Astrocyte of the spinal cord (primary cell): ENCODE data around the gene COA8.

Source experiments
- DNase-seq: peaks from one replicate; pipeline ENCODE4 v3.0.0; 2011; ENCODE audit warnings: low read depth, low spot score
- H3K4me3 ChIP-seq: 2 replicates; pipeline ENCODE4 v1.5.1; 2011; ENCODE audit warnings: low read depth, mild to moderate bottlenecking, low read length, moderate library complexity
- in situ Hi-C: cut with HindIII; loops from 2 replicates; pipeline ENCODE4 v1.10.0; 2017; ENCODE audit warnings: low sequenced_read_pairs
- TF ChIP-seq, protein P1 (sequence below): IDR thresholded peaks from 2 replicates; pipeline ENCODE4 v1.5.1; 2012; ENCODE audit warnings: low read depth, mild to moderate bottlenecking, low read length, inconsistent platforms

Gene COA8

GRCh38 chr14:103558071-103558882 is 4.5 kb upstream of the COA8 start:
- TF ChIP-seq, protein P1, sequence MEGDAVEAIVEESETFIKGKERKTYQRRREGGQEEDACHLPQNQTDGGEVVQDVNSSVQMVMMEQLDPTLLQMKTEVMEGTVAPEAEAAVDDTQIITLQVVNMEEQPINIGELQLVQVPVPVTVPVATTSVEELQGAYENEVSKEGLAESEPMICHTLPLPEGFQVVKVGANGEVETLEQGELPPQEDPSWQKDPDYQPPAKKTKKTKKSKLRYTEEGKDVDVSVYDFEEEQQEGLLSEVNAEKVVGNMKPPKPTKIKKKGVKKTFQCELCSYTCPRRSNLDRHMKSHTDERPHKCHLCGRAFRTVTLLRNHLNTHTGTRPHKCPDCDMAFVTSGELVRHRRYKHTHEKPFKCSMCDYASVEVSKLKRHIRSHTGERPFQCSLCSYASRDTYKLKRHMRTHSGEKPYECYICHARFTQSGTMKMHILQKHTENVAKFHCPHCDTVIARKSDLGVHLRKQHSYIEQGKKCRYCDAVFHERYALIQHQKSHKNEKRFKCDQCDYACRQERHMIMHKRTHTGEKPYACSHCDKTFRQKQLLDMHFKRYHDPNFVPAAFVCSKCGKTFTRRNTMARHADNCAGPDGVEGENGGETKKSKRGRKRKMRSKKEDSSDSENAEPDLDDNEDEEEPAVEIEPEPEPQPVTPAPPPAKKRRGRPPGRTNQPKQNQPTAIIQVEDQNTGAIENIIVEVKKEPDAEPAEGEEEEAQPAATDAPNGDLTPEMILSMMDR, result no peak
- in situ Hi-C loops, result no loop called here
- H3K4me3 ChIP-seq, result no peak overlapping the region
- DNase-seq, result peak; percentile 70

- DNase-seq, result no peak
- in situ Hi-C loops, result no loop called here
- TF ChIP-seq, protein P1, result no peak
- H3K4me3 ChIP-seq, result no peak overlapping the region
Measured at GRCh38 chr14:103559766-103560165, 3.0 kb upstream of the COA8 start.

DNA sequence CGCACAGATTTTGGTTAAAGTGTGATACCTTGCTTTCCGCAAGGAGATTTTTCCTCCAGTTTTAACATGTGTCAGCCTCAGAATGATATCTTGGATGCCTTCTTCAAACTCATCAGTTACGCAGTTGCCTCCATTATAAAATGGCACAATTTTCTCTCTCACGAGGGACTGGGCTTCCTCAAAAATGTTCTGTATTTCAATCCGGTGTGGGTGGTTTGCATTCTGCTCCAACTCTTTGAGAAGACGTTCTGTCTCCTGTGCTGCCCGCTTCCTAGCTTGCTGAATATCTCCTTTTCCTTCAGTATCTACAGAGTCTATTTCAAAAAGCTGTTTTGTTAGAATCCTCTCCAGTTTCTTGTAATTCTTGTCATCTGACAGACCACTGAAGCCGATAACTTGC is 2.1 kb upstream of the COA8 start:
- in situ Hi-C loops, result no loop called here
- TF ChIP-seq, protein P1, result no peak
- no peak overlapping the region for H3K4me3 ChIP-seq
- DNase-seq, result no peak

- TF ChIP-seq, protein P1, result no peak
- in situ Hi-C loops, result no loop called here
- peak overlapping the region; percentile 93 for H3K4me3 ChIP-seq
- peak; percentile 54 for DNase-seq
Measured at GRCh38 chr14:103561381-103562178, 1.2 kb upstream of the COA8 start.

GRCh38 chr14:103562179-103562428 is 656 bp upstream of the COA8 start:
- in situ Hi-C loops, result no loop called here
- no peak for DNase-seq
- TF ChIP-seq, protein P1, result no peak
- H3K4me3 ChIP-seq, result peak overlapping the region; percentile 93

- TF ChIP-seq, protein P1, result no peak
- in situ Hi-C loops, result no loop called here
- H3K4me3 ChIP-seq, result peak overlapping the region; percentile 93
- no peak for DNase-seq
Measured at GRCh38 chr14:103563226-103563620, 463 bp downstream of the COA8 start.
